ENCODE results near the gene CLDN1.

CLDN1 gene

GRCh38 chr3:190308154-190308553 lies 14.1 kb downstream of the CLDN1 start:
- no peaks in the 10 kb centered on the region for H3K27me3 ChIP-seq (ENCODE audit: insufficient read depth, low read length)
- no peaks in the 10 kb centered on the region for H3K9me3 ChIP-seq (ENCODE audit: insufficient read depth, low read depth, low read length)
- WGBS = 96% methylated on average over 4 of the region's 5 CpGs

GRCh38 chr3:190307164-190307545 lies 15.1 kb downstream of the CLDN1 start:
- Histone ChIP-seq H3K9me3 (ENCODE audit: insufficient read depth, low read depth, low read length) (no peaks in the 10 kb centered on the region), H3K4me3 (ENCODE audit: low read length) (no peak overlapping the region), H3K27me3 (ENCODE audit: insufficient read depth, low read length) (no peaks in the 10 kb centered on the region), H3K27ac (ENCODE audit: low read depth, low read length) (no peak overlapping the region), H3K36me3 (ENCODE audit: insufficient read depth, low read length) (no peaks in the 10 kb centered on the region), H3K9ac (ENCODE audit: low read depth, low read length) (no peak overlapping the region), H3K4me1 (ENCODE audit: insufficient read depth, low read length) (no peaks in the 10 kb centered on the region)
- no CpG with 5 or more reads among the region's 1 CpG for WGBS

More at GRCh38 chr3:190308154-190308553, 14.1 kb downstream of the CLDN1 start:
- Histone ChIP-seq H3K27ac (ENCODE audit: low read depth, low read length) (no peak overlapping the region), H3K9ac (ENCODE audit: low read depth, low read length) (no peak overlapping the region), H3K36me3 (ENCODE audit: insufficient read depth, low read length) (no peaks in the 10 kb centered on the region), H3K4me3 (ENCODE audit: low read length) (no peak overlapping the region), H3K4me1 (ENCODE audit: insufficient read depth, low read length) (no peaks in the 10 kb centered on the region)

GRCh38 chr3:190306513-190307163 lies 15.6 kb downstream of the CLDN1 start:
- Histone ChIP-seq H3K27me3 (ENCODE audit: insufficient read depth, low read length) (no peaks in the 10 kb centered on the region), H3K27ac (ENCODE audit: low read depth, low read length) (no peak overlapping the region), H3K4me3 (ENCODE audit: low read length) (no peak overlapping the region), H3K4me1 (ENCODE audit: insufficient read depth, low read length) (no peaks in the 10 kb centered on the region), H3K9me3 (ENCODE audit: insufficient read depth, low read depth, low read length) (no peaks in the 10 kb centered on the region), H3K9ac (ENCODE audit: low read depth, low read length) (no peak overlapping the region), H3K36me3 (ENCODE audit: insufficient read depth, low read length) (no peaks in the 10 kb centered on the region)
- WGBS = 91% methylated on average over 4 of the region's 4 CpGs

GRCh38 chr3:190306026-190306425 lies 16.2 kb downstream of the CLDN1 start:
- WGBS = 72% methylated on average over 3 of the region's 3 CpGs
- no peak overlapping the region for H3K27ac ChIP-seq (ENCODE audit: low read depth, low read length)
- H3K9me3 ChIP-seq (ENCODE audit: insufficient read depth, low read depth, low read length) = no peaks in the 10 kb centered on the region
- H3K4me3 ChIP-seq (ENCODE audit: low read length) = no peak overlapping the region
- no peaks in the 10 kb centered on the region for H3K4me1 ChIP-seq (ENCODE audit: insufficient read depth, low read length)
- no peak overlapping the region for H3K9ac ChIP-seq (ENCODE audit: low read depth, low read length)
- no peaks in the 10 kb centered on the region for H3K36me3 ChIP-seq (ENCODE audit: insufficient read depth, low read length)
- no peaks in the 10 kb centered on the region for H3K27me3 ChIP-seq (ENCODE audit: insufficient read depth, low read length)

GRCh38 chr3:190305406-190305805 lies 16.8 kb downstream of the CLDN1 start:
- no peak overlapping the region for H3K4me3 ChIP-seq (ENCODE audit: low read length)
- H3K27ac ChIP-seq (ENCODE audit: low read depth, low read length) = no peak overlapping the region
- H3K27me3 ChIP-seq (ENCODE audit: insufficient read depth, low read length) = no peaks in the 10 kb centered on the region
- no peaks in the 10 kb centered on the region for H3K4me1 ChIP-seq (ENCODE audit: insufficient read depth, low read length)
- H3K9me3 ChIP-seq (ENCODE audit: insufficient read depth, low read depth, low read length) = no peaks in the 10 kb centered on the region
- H3K36me3 ChIP-seq (ENCODE audit: insufficient read depth, low read length) = no peaks in the 10 kb centered on the region
- no peak overlapping the region for H3K9ac ChIP-seq (ENCODE audit: low read depth, low read length)

GRCh38 chr3:190303884-190304283 lies 18.4 kb downstream of the CLDN1 start:
- no peak overlapping the region for H3K27ac ChIP-seq (ENCODE audit: low read depth, low read length)
- no peaks in the 10 kb centered on the region for H3K27me3 ChIP-seq (ENCODE audit: insufficient read depth, low read length)
- WGBS = 77% methylated on average over 1 of the region's 1 CpG
- H3K9me3 ChIP-seq (ENCODE audit: insufficient read depth, low read depth, low read length) = no peaks in the 10 kb centered on the region
- no peaks in the 10 kb centered on the region for H3K36me3 ChIP-seq (ENCODE audit: insufficient read depth, low read length)
- H3K4me1 ChIP-seq (ENCODE audit: insufficient read depth, low read length) = no peaks in the 10 kb centered on the region
- no peak overlapping the region for H3K9ac ChIP-seq (ENCODE audit: low read depth, low read length)
- H3K4me3 ChIP-seq (ENCODE audit: low read length) = no peak overlapping the region

GRCh38 chr3:190302212-190302867 lies 19.9 kb downstream of the CLDN1 start:
- Histone ChIP-seq H3K9me3 (ENCODE audit: insufficient read depth, low read depth, low read length) (no peaks in the 10 kb centered on the region), H3K4me1 (ENCODE audit: insufficient read depth, low read length) (no peaks in the 10 kb centered on the region), H3K27ac (ENCODE audit: low read depth, low read length) (no peak overlapping the region), H3K4me3 (ENCODE audit: low read length) (no peak overlapping the region), H3K9ac (ENCODE audit: low read depth, low read length) (no peak overlapping the region), H3K27me3 (ENCODE audit: insufficient read depth, low read length) (no peaks in the 10 kb centered on the region), H3K36me3 (ENCODE audit: insufficient read depth, low read length) (no peaks in the 10 kb centered on the region)
- 93% methylated on average over 3 of the region's 3 CpGs for WGBS

- Histone ChIP-seq H3K27ac (ENCODE audit: low read depth, low read length) (no peak overlapping the region), H3K36me3 (ENCODE audit: insufficient read depth, low read length) (no peaks in the 10 kb centered on the region), H3K9me3 (ENCODE audit: insufficient read depth, low read depth, low read length) (no peaks in the 10 kb centered on the region), H3K27me3 (ENCODE audit: insufficient read depth, low read length) (no peaks in the 10 kb centered on the region), H3K4me3 (ENCODE audit: low read length) (no peak overlapping the region), H3K4me1 (ENCODE audit: insufficient read depth, low read length) (no peaks in the 10 kb centered on the region), H3K9ac (ENCODE audit: low read depth, low read length) (no peak overlapping the region)
- WGBS = 94% methylated on average over 3 of the region's 3 CpGs
Observed at GRCh38 chr3:190301591-190301990, 20.7 kb downstream of the CLDN1 start.

- WGBS = 82% methylated on average over 4 of the region's 4 CpGs
- H3K36me3 ChIP-seq (ENCODE audit: insufficient read depth, low read length) = no peaks in the 10 kb centered on the region
- no peak overlapping the region for H3K27ac ChIP-seq (ENCODE audit: low read depth, low read length)
- H3K4me3 ChIP-seq (ENCODE audit: low read length) = no peak overlapping the region
- H3K9ac ChIP-seq (ENCODE audit: low read depth, low read length) = no peak overlapping the region
- no peaks in the 10 kb centered on the region for H3K27me3 ChIP-seq (ENCODE audit: insufficient read depth, low read length)
- H3K9me3 ChIP-seq (ENCODE audit: insufficient read depth, low read depth, low read length) = no peaks in the 10 kb centered on the region
- H3K4me1 ChIP-seq (ENCODE audit: insufficient read depth, low read length) = no peaks in the 10 kb centered on the region
Observed at GRCh38 chr3:190299969-190300368, 22.3 kb downstream of the CLDN1 start.

- Histone ChIP-seq H3K9me3 (ENCODE audit: insufficient read depth, low read depth, low read length) (peaks cover 8% of the 10 kb centered on the region; the same call in 1 of the 2 replicates), H3K36me3 (ENCODE audit: insufficient read depth, low read length) (no peaks in the 10 kb centered on the region), H3K4me3 (ENCODE audit: low read length) (no peak overlapping the region), H3K27ac (ENCODE audit: low read depth, low read length) (no peak overlapping the region), H3K27me3 (ENCODE audit: insufficient read depth, low read length) (no peaks in the 10 kb centered on the region), H3K9ac (ENCODE audit: low read depth, low read length) (no peak overlapping the region), H3K4me1 (ENCODE audit: insufficient read depth, low read length) (no peaks in the 10 kb centered on the region)
Observed at GRCh38 chr3:190294030-190294429, 28.2 kb downstream of the CLDN1 start.

GRCh38 chr3:190293621-190294020 lies 28.6 kb downstream of the CLDN1 start:
- Histone ChIP-seq H3K4me1 (ENCODE audit: insufficient read depth, low read length) (no peaks in the 10 kb centered on the region), H3K9me3 (ENCODE audit: insufficient read depth, low read depth, low read length) (peaks cover 8% of the 10 kb centered on the region; the same call in 1 of the 2 replicates), H3K27ac (ENCODE audit: low read depth, low read length) (no peak overlapping the region), H3K36me3 (ENCODE audit: insufficient read depth, low read length) (no peaks in the 10 kb centered on the region), H3K9ac (ENCODE audit: low read depth, low read length) (no peak overlapping the region), H3K4me3 (ENCODE audit: low read length) (no peak overlapping the region), H3K27me3 (ENCODE audit: insufficient read depth, low read length) (no peaks in the 10 kb centered on the region)
- WGBS = 91% methylated on average over 3 of the region's 3 CpGs
